HepG2 (cell line): ENCODE measurements around the gene WWC1.

Experiments used
- ATF7-NPFF ChIP-seq: sonication (generic); formaldehyde crosslinking; IDR thresholded peaks from 2 replicates; pipeline ENCODE4 v1.8.1; 2023; ENCODE audit warnings: mild to moderate bottlenecking, low read depth, missing genetic modification reagents, moderate library complexity
- EZH2 ChIP-seq: conservative IDR thresholded peaks from 2 replicates; pipeline ENCODE4 v1.6.1; 2012; ENCODE audit warnings: mild to moderate bottlenecking, low read depth, low read length, moderate library complexity
- HBP1 ChIP-seq: IDR thresholded peaks from 2 replicates; pipeline ENCODE4 v1.6.1; 2016; ENCODE audit warnings: low read depth, control low read depth
- MED8 ChIP-seq: sonication (generic); formaldehyde crosslinking; IDR thresholded peaks from 2 replicates; pipeline ENCODE4 v1.8.1; 2023; ENCODE audit warnings: mild to moderate bottlenecking, missing genetic modification reagents; ENCODE audit not compliant: insufficient replicate concordance
- MXI1 ChIP-seq: IDR thresholded peaks from 3 replicates; pipeline ENCODE4 v1.6.1; 2012; ENCODE audit warnings: low read depth, low read length, inconsistent platforms, borderline replicate concordance
- POLR2AphosphoS5 ChIP-seq: IDR thresholded peaks from 2 replicates; pipeline ENCODE4 v1.6.1; 2012; ENCODE audit warnings: low read depth, low read length
- ZBTB1 ChIP-seq: sonication (generic); formaldehyde crosslinking; IDR thresholded peaks from 2 replicates; pipeline ENCODE4 v1.4.0; 2020; ENCODE audit warnings: missing genetic modification reagents, borderline replicate concordance
- ZNF354B ChIP-seq: sonication (generic); formaldehyde crosslinking; IDR thresholded peaks from 2 replicates; pipeline ENCODE4 v1.8.0; 2022; ENCODE audit warnings: mild to moderate bottlenecking, missing genetic modification reagents
- TF ChIP-seq, protein P1 (sequence below): sonication (generic); formaldehyde crosslinking; IDR thresholded peaks from 2 replicates; pipeline ENCODE4 v1.4.0; 2020; ENCODE audit warnings: mild to moderate bottlenecking, missing genetic modification reagents
- TF ChIP-seq, protein P2 (sequence below): sonication (generic); formaldehyde crosslinking; IDR thresholded peaks from 2 replicates; pipeline ENCODE4 v1.8.1; 2022; ENCODE audit warnings: low read depth, mild to moderate bottlenecking, missing genetic modification reagents
- TF ChIP-seq, protein P3 (sequence below): sonication (generic); formaldehyde crosslinking; IDR thresholded peaks from 2 replicates; pipeline ENCODE4 v1.5.0; 2020; ENCODE audit warnings: mild to moderate bottlenecking, missing genetic modification reagents, moderate library complexity

DNA sequence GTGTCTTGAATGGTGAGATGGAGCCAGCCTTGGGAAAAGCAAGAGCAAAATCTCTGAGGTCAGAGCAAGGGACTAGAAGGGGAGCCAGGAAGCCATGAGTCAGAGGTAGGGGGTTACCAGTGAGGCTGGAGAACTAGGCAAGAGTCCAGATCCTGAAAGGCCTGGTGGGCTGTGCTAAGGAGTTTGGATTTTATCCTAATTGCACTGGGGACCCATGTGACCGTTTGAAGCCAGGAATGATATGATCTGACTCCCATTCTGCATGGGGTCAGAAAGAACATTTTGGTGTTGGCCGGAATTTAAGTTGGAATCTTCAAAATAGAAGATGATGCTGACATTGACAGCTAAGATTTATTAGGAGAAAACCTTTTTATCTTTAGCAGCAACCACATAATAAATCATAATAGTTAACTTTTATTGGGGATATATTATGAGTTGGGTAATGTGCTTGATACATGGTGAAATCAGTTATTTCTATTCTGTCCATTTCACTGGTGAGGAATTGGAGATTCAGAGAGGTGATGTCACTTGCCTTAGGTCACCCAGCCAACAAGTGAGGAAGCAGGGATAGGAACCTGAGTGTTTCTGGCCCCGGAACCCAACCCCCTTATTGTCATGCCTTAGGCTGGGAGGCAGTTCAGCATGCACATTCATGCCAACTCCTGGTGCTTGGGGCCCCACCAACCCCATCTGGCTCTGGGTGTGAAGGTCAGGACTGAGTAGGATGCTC, 133.3 kb downstream of the WWC1 start:
- TF ChIP-seq MED8: no peak
- no peak for TF ChIP-seq ZBTB1 (CRISPR knock-in tag)
- no peak for TF ChIP-seq HBP1 (CRISPR knock-in tag)
- no peak for TF ChIP-seq EZH2
- TF ChIP-seq, protein P1, sequence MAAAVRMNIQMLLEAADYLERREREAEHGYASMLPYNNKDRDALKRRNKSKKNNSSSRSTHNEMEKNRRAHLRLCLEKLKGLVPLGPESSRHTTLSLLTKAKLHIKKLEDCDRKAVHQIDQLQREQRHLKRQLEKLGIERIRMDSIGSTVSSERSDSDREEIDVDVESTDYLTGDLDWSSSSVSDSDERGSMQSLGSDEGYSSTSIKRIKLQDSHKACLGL (CRISPR knock-in tag): no peak
- no peak for TF ChIP-seq ZNF354B
- TF ChIP-seq, protein P2, sequence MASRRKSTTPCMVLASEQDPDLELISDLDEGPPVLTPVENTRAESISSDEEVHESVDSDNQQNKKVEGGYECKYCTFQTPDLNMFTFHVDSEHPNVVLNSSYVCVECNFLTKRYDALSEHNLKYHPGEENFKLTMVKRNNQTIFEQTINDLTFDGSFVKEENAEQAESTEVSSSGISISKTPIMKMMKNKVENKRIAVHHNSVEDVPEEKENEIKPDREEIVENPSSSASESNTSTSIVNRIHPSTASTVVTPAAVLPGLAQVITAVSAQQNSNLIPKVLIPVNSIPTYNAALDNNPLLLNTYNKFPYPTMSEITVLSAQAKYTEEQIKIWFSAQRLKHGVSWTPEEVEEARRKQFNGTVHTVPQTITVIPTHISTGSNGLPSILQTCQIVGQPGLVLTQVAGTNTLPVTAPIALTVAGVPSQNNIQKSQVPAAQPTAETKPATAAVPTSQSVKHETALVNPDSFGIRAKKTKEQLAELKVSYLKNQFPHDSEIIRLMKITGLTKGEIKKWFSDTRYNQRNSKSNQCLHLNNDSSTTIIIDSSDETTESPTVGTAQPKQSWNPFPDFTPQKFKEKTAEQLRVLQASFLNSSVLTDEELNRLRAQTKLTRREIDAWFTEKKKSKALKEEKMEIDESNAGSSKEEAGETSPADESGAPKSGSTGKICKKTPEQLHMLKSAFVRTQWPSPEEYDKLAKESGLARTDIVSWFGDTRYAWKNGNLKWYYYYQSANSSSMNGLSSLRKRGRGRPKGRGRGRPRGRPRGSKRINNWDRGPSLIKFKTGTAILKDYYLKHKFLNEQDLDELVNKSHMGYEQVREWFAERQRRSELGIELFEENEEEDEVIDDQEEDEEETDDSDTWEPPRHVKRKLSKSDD (CRISPR knock-in tag): no peak
- TF ChIP-seq MXI1: no peak
- TF ChIP-seq, protein P3, sequence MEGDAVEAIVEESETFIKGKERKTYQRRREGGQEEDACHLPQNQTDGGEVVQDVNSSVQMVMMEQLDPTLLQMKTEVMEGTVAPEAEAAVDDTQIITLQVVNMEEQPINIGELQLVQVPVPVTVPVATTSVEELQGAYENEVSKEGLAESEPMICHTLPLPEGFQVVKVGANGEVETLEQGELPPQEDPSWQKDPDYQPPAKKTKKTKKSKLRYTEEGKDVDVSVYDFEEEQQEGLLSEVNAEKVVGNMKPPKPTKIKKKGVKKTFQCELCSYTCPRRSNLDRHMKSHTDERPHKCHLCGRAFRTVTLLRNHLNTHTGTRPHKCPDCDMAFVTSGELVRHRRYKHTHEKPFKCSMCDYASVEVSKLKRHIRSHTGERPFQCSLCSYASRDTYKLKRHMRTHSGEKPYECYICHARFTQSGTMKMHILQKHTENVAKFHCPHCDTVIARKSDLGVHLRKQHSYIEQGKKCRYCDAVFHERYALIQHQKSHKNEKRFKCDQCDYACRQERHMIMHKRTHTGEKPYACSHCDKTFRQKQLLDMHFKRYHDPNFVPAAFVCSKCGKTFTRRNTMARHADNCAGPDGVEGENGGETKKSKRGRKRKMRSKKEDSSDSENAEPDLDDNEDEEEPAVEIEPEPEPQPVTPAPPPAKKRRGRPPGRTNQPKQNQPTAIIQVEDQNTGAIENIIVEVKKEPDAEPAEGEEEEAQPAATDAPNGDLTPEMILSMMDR (CRISPR knock-in tag): no peak
- TF ChIP-seq ATF7-NPFF (CRISPR knock-in tag): no peak
- TF ChIP-seq POLR2AphosphoS5: no peak
